Large intestine (tissue), 3 donors: ENCODE results near the gene ARHGAP33. TPM values are rescaled to one million over a fixed set of nuclear protein-coding genes. Genes with fewer than 3 reads are reported as not detected.

Experiments used
- DNase-seq, 2 donors: peaks; one replicate each; pipeline versions ENCODE4 v3.0.0 to v3.0.0-alpha.2; 2013
- H3K27ac ChIP-seq: one replicate; pipeline ENCODE4 v1.5.1; 2013; ENCODE audit warnings: low read length
- H3K27me3 ChIP-seq: 2 replicates; pipeline ENCODE4 v1.6.1; 2013; ENCODE audit warnings: low read length; ENCODE audit not compliant: control insufficient read depth, insufficient read depth
- H3K36me3 ChIP-seq: 2 replicates; pipeline ENCODE4 v1.6.1; 2013; ENCODE audit warnings: low read length; ENCODE audit not compliant: control insufficient read depth, insufficient read depth
- H3K4me1 ChIP-seq: one replicate; pipeline ENCODE4 v1.6.1; 2013; ENCODE audit warnings: low read length; ENCODE audit not compliant: control insufficient read depth, insufficient read depth
- H3K4me3 ChIP-seq: one replicate; pipeline ENCODE4 v1.5.1; 2013; ENCODE audit warnings: low read length
- H3K9me3 ChIP-seq: one replicate; pipeline ENCODE4 v1.6.1; 2013; ENCODE audit warnings: mild to moderate bottlenecking, low read depth, low read length, moderate library complexity; ENCODE audit not compliant: control insufficient read depth
- whole genome bisulfite sequencing: methylation state at CpG from one replicate; pipeline ENCODE4 v1.1.5; 2013; ENCODE audit warnings: low lambda C conversion rate; ENCODE audit not compliant: insufficient coverage; 5-methylcytosine and 5-hydroxymethylcytosine counted together
- polyA plus RNA-seq: library from polyadenylated mRNA; unstranded; fragments of 120-200 nt; gene quantifications from one replicate; pipeline ENCODE4 v1.2.1, GENCODE V29; 2013

The ARHGAP33 gene
- polyA plus RNA-seq, 1 donor, result 22.2 TPM

- Histone ChIP-seq H3K9me3 (no peaks in the 10 kb centered on the region), H3K4me1 (peaks cover 25% of the 10 kb centered on the region), H3K4me3 (peak within 1 kb of the TSS; percentile 81), H3K27me3 (peaks cover 23% of the 10 kb centered on the region), H3K27ac (peak within 1 kb of the TSS; percentile 71), H3K36me3 (peaks cover 29% of the 10 kb centered on the region)
- no CpG with 5 or more reads among the region's 52 CpGs for WGBS
- DNase-seq, result no peak
These were observed 18.8 kb upstream of the ARHGAP33 start, which contains the start of gene HSPB6 for GRCh38 chr19:35756377-35757230. Gene HSPB6, minus strand, starts transcription at chr19:35757029. Its CDS starts 21 bp downstream, at chr19:35757008.

- H3K4me1 ChIP-seq, result peaks cover 25% of the 10 kb centered on the region
- peak; percentile 66 to 69 for DNase-seq
- peak overlapping the region; percentile 81 for H3K4me3 ChIP-seq
- peaks cover 30% of the 10 kb centered on the region for H3K36me3 ChIP-seq
- no CpG with 5 or more reads among the region's 19 CpGs for WGBS
- H3K27me3 ChIP-seq, result peaks cover 23% of the 10 kb centered on the region
- peak overlapping the region; percentile 71 for H3K27ac ChIP-seq
- H3K9me3 ChIP-seq, result no peaks in the 10 kb centered on the region
These were observed 18.1 kb upstream of the ARHGAP33 start for GRCh38 chr19:35757231-35757748.

- Histone ChIP-seq H3K4me3 (peak within 1 kb of the TSS; percentile 81), H3K27me3 (peaks cover 23% of the 10 kb centered on the region), H3K4me1 (peaks cover 25% of the 10 kb centered on the region), H3K27ac (peak within 1 kb of the TSS; percentile 89), H3K9me3 (no peaks in the 10 kb centered on the region), H3K36me3 (peaks cover 23% of the 10 kb centered on the region)
- DNase-seq, result peak; percentile 98 to 99
- WGBS, result 0% methylated on average over 4 of the region's 53 CpGs
These were observed 17.4 kb upstream of the ARHGAP33 start, which contains the start of gene PROSER3 for GRCh38 chr19:35757749-35758608. Gene PROSER3, plus strand, starts transcription at chr19:35758176. Its CDS starts 40 bp downstream, at chr19:35758216.

DNA sequence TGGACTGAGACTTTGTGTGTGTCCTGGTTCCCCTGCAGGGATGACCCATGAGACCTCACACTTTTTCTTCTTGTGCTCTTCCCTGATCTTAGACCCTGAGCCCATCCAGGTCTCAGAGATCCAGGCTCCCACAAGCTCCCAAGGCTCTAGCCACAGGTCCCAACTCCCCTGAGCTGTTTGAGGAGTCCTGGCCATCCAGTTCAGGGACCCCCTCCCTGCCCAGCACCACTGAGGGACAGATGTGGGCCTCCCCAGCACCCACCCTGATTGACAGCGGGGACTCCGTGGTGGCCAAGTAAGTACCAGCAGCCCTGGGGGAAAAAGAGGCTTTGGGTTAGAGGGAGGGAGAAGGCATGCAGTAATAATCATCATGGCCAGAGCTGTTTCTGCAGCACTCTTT, 15.7 kb upstream of the ARHGAP33 start:
- Histone ChIP-seq H3K27me3 (peaks cover 23% of the 10 kb centered on the region), H3K9me3 (no peaks in the 10 kb centered on the region), H3K4me1 (peaks cover 25% of the 10 kb centered on the region), H3K36me3 (peaks cover 23% of the 10 kb centered on the region), H3K4me3 (no peak overlapping the region), H3K27ac (no peak overlapping the region)
- DNase-seq, result no peak
- WGBS, result 100% methylated on average over 2 of the region's 2 CpGs

- no peak overlapping the region for H3K4me3 ChIP-seq
- H3K4me1 ChIP-seq, result peaks cover 19% of the 10 kb centered on the region
- H3K9me3 ChIP-seq, result no peaks in the 10 kb centered on the region
- peaks cover 27% of the 10 kb centered on the region for H3K36me3 ChIP-seq
- WGBS, result no CpG with 5 or more reads among the region's 4 CpGs
- DNase-seq, result no peak
- peaks cover 14% of the 10 kb centered on the region for H3K27me3 ChIP-seq
- no peak overlapping the region for H3K27ac ChIP-seq
These were observed 14.5 kb upstream of the ARHGAP33 start for GRCh38 chr19:35760711-35761349.

- Histone ChIP-seq H3K36me3 (peaks cover 34% of the 10 kb centered on the region), H3K9me3 (no peaks in the 10 kb centered on the region), H3K27ac (no peak overlapping the region), H3K4me3 (no peak overlapping the region), H3K4me1 (no peaks in the 10 kb centered on the region), H3K27me3 (no peaks in the 10 kb centered on the region)
- no peak for DNase-seq
- WGBS, result 100% methylated on average over 2 of the region's 17 CpGs
These were observed 10.7 kb upstream of the ARHGAP33 start for GRCh38 chr19:35764432-35765315.

- Histone ChIP-seq H3K4me1 (no peaks in the 10 kb centered on the region), H3K4me3 (no peak overlapping the region), H3K36me3 (peaks cover 25% of the 10 kb centered on the region), H3K27ac (no peak overlapping the region), H3K9me3 (no peaks in the 10 kb centered on the region), H3K27me3 (no peaks in the 10 kb centered on the region)
- no CpG with 5 or more reads among the region's 11 CpGs for WGBS
- DNase-seq, result no peak
These were observed 8.7 kb upstream of the ARHGAP33 start for GRCh38 chr19:35766571-35767104.

GRCh38 chr19:35767288-35768081, 7.9 kb upstream of the ARHGAP33 start:
- no peaks in the 10 kb centered on the region for H3K9me3 ChIP-seq
- DNase-seq, result no peak
- no peaks in the 10 kb centered on the region for H3K27me3 ChIP-seq
- peaks cover 20% of the 10 kb centered on the region for H3K36me3 ChIP-seq
- H3K27ac ChIP-seq, result no peak overlapping the region
- no peak overlapping the region for H3K4me3 ChIP-seq
- no peaks in the 10 kb centered on the region for H3K4me1 ChIP-seq
- WGBS, result no CpG with 5 or more reads among the region's 34 CpGs

DNA sequence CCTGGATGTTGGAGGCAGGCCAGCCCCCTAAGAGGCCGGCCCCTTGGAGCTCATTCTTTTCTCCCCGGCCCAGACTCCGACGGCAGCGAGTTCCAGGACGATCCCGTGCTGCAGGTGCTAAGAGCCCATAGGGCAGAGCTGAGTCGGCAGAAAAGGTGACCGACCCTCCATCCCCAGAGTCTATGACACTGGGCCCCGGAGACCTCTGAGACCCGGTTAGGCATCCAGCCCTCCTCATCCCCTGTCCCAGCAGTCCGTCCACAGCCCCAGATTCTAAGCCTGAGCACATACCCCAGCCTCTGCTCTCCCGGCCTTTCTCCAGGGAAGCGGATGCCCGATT, 7.3 kb upstream of the ARHGAP33 start:
- Histone ChIP-seq H3K27ac (no peak overlapping the region), H3K36me3 (peaks cover 20% of the 10 kb centered on the region)
- no CpG with 5 or more reads among the region's 15 CpGs for WGBS

More for the DNA sequence above, 7.3 kb upstream of the ARHGAP33 start:
- H3K9me3 ChIP-seq, result no peaks in the 10 kb centered on the region
- no peaks in the 10 kb centered on the region for H3K27me3 ChIP-seq
- no peak for DNase-seq
- H3K4me1 ChIP-seq, result no peaks in the 10 kb centered on the region
- H3K4me3 ChIP-seq, result no peak overlapping the region
